ENCODE measurements around the gene HOXD10. TPM values are rescaled to one million over a fixed set of nuclear protein-coding genes. Genes with fewer than 3 reads are reported as not detected.

HOXD10 gene
- total and polyA plus RNA-seq, 2 of the 13 experiments (the other 11 are each of a cell fraction or from before 2014, with no cell fraction given), result not detected

GRCh38 chr2:176085861-176086771 is 30.5 kb upstream of the HOXD10 start:
- DNase-seq (ENCODE audit: low spot score) (peak; percentile 31), ATAC-seq (peak; percentile 48), FAIRE-seq (peak; percentile 15)
- Histone ChIP-seq H3K4me3 (replicated peaks in 1 of 3; ENCODE audit: insufficient read depth in 1 of 3, low read depth in 2 of 3, low read length in 3 of 3) (peak overlapping the region in 2 of 3 experiments; percentile 6 to 41; a peak in 1 of 6 replicates), H3K36me3 (replicated peaks in 1 of 2; ENCODE audit: control insufficient read depth in 1 of 2, insufficient read depth in 2 of 2, low read length in 2 of 2) (no peaks in the 10 kb centered on the region), H3K27me3 (ENCODE audit: control insufficient read depth in 1 of 2, insufficient read depth in 2 of 2, low read length in 2 of 2) (peaks cover 14 to 93% of the 10 kb centered on the region in 2 experiments; a peak in 4 of 5 replicates), H4K20me1 (ENCODE audit: insufficient read depth, low read length) (no peaks in the 10 kb centered on the region), H3K4me1 (ENCODE audit: insufficient read depth, low read length) (peaks cover 25% of the 10 kb centered on the region), H3K79me2 (ENCODE audit: insufficient read depth, low read length) (no peaks in the 10 kb centered on the region), H3K9me3 (ENCODE audit: low read length) (no peaks in the 10 kb centered on the region), H3K9ac (ENCODE audit: insufficient read depth, low read depth, low read length) (no peak overlapping the region), H2AFZ (ENCODE audit: low read length) (no peak overlapping the region), H3K4me2 (ENCODE audit: low read depth, low read length) (peak overlapping the region; percentile 56), H3K27ac (ENCODE audit: extremely low read length, insufficient read depth, low read length) (no peak overlapping the region)
- BruUV-seq (replicated peaks), result no TSS peak
- WGBS (ENCODE audit: low lambda C conversion rate), result 16% methylated on average over 32 of the region's 46 CpGs
- ChIA-PET CTCF (ENCODE audit: low intra/inter-chr PET ratio, low total read pairs) (interaction anchor here (0.7 to 2.1 kb wide), 5 partner anchors 122 to 720 kb away, joined by 3 to 26 read pairs (median 4); no protein-coding TSS in a partner anchor), POLR2A (no interaction called here)
- in situ Hi-C loops (cut with HindIII; ENCODE audit: extremely low pct_ligation_motif_present, low pct_unique_long_range_greater_than_20kb), result no loop called here
- intact Hi-C loops (cut with micrococcal nuclease; ENCODE audit: unreplicated experiment), result loop anchor here (1.0 kb wide), 1 partner anchor 396 kb away; no protein-coding TSS in a partner anchor
- TF ChIP-seq E2F5 (CRISPR knock-in tag; conservative IDR thresholded peaks at IDR 0.05) (no peak), KLF9 (CRISPR knock-in tag; IDR thresholded peaks at IDR 0.05; ENCODE audit: low read depth) (no peak), ZNF225 (CRISPR knock-in tag; IDR thresholded peaks at IDR 0.05) (no peak), IKZF1 (IDR thresholded peaks at IDR 0.05) (no peak), IRF9 (CRISPR knock-in tag; IDR thresholded peaks at IDR 0.05; ENCODE audit: borderline replicate concordance) (peak; percentile 62; the same call in 1 of the 2 replicates), FOXA1 (IDR thresholded peaks at IDR 0.05) (no peak), FOXA1 (CRISPR knock-in tag; IDR thresholded peaks at IDR 0.05) (no peak), XRCC5 (optimal IDR thresholded peaks at IDR 0.05; ENCODE audit: low read length) (peak; percentile 70), ZNF574 (CRISPR knock-in tag; IDR thresholded peaks at IDR 0.05) (no peak), ISL2 (CRISPR knock-in tag; IDR thresholded peaks at IDR 0.05) (no peak), BATF2 (CRISPR knock-in tag; IDR thresholded peaks at IDR 0.05) (0 out of 2 replicates have a peak, but pooled peaks have one; percentile 47), ZNF282 (IDR thresholded peaks at IDR 0.05; ENCODE audit: partially characterized antibody) (no peak), ZBTB7A (CRISPR knock-in tag; IDR thresholded peaks at IDR 0.05) (0 out of 2 replicates have a peak, but pooled peaks have one; percentile 26), SRSF1 (optimal IDR thresholded peaks at IDR 0.05; ENCODE audit: low read depth, low read length) (no peak), ATF7-NPFF (CRISPR knock-in tag; IDR thresholded peaks at IDR 0.05; ENCODE audit: low read depth) (no peak), GMEB1 (CRISPR knock-in tag; IDR thresholded peaks at IDR 0.05; ENCODE audit: borderline replicate concordance) (no peak), ZC3H13 (CRISPR knock-in tag; IDR thresholded peaks at IDR 0.05) (no peak)

Measured in HepG2 (cell line).